Sigmoid colon (tissue), 7 donors: ENCODE data around the gene PELO. TPM values are rescaled to one million over a fixed set of nuclear protein-coding genes. Genes with fewer than 3 reads are reported as not detected.

Experiments
- DNase-seq: peaks from one replicate; pipeline ENCODE4 v3.0.0-alpha.2; 2019
- H3K27ac ChIP-seq, 4 donors: fragments of 200-600 bp; sonication (generic); one replicate each; pipeline ENCODE4 v1.5.1; 2016 to 2019; ENCODE audit warnings: mild to moderate bottlenecking in 1 of 4
- H3K27me3 ChIP-seq, 3 donors: fragments of 200-600 bp; sonication (generic); one replicate each; pipeline ENCODE4 v1.5.1; 2019; ENCODE audit warnings: mild to moderate bottlenecking in 1 of 3
- H3K36me3 ChIP-seq, 4 donors: fragments of 200-600 bp; sonication (generic); one replicate each; pipeline ENCODE4 v1.5.1; 2016 to 2019
- H3K4me1 ChIP-seq, 4 donors: fragments of 200-600 bp; sonication (generic); one replicate each; pipeline ENCODE4 v1.5.1; 2017 to 2019
- H3K4me3 ChIP-seq, 4 donors: fragments of 200-600 bp; sonication (generic); one replicate each; pipeline ENCODE4 v1.5.1; 2017 to 2019; ENCODE audit warnings: mild to moderate bottlenecking in 2 of 4, moderate library complexity in 1 of 4
- H3K9me3 ChIP-seq, 4 donors: fragments of 200-600 bp in 3 of 4; sonication (generic) in 3 of 4; one replicate each; pipeline versions ENCODE4 v1.5.1 to v1.6.1; 2013 to 2019
- CTCF ChIP-seq, 4 experiments: fragments of 450-650 bp in 3 of 4; fragments of 200-600 bp in 1 of 4; IDR thresholded peaks; one replicate each; pipeline ENCODE4 v1.5.1; 2016 to 2019; ENCODE audit warnings: antibody characterized with exemption in 4 of 4, mild to moderate bottlenecking in 3 of 4, moderate library complexity in 2 of 4
- EP300 ChIP-seq, 4 donors: sonication (generic); formaldehyde crosslinking; IDR thresholded peaks; one replicate each; pipeline ENCODE4 v1.6.1; 2017; ENCODE audit warnings: antibody characterized with exemption in 4 of 4
- POLR2A ChIP-seq, 2 donors: fragments of 450-650 bp; IDR thresholded peaks; one replicate each; pipeline ENCODE4 v1.6.1; 2016; ENCODE audit warnings: antibody characterized with exemption in 2 of 2, mild to moderate bottlenecking in 2 of 2, moderate library complexity in 2 of 2
- POLR2AphosphoS5 ChIP-seq, 4 donors: sonication (generic); formaldehyde crosslinking; IDR thresholded peaks; one replicate each; pipeline ENCODE4 v1.6.1; 2017; ENCODE audit warnings: antibody characterized with exemption in 4 of 4
- WGBS, 2 donors: extraction: QIAGEN DNeasy Blood & Tissue Kit; methylation state at CpG; one replicate each; pipeline ENCODE4 v1.1.7; 2013; 5-methylcytosine and 5-hydroxymethylcytosine counted together
- intact Hi-C: fragments of 100-400 bp; cut with DNase I; formaldehyde crosslinking; loops from one replicate; pipeline ENCODE4 v1.15.1; 2023
- polyA plus RNA-seq, 3 donors: library from polyadenylated mRNA; stranded (reverse); fragments of 200-250 nt; gene quantifications; one replicate each; pipeline ENCODE4 v1.2.3, GENCODE V29; 2013
- total RNA-seq, 4 donors: library from RNA; depleted of rRNA; stranded (reverse); fragments of >200 nt; gene quantifications; one replicate each; pipeline ENCODE4 v1.1.0, GENCODE V29; 2016
- donor health status: healthy with polysubstance abuse.
- donor health status: Bipolar disorder and iron deficiency.
- donor health status: healthy.

The PELO gene
- total and polyA plus RNA-seq, 7 donors = 3.9 to 60.1 (median 37.1) TPM

- intact Hi-C loops = loop anchor here (5.0 kb wide), 1 partner anchor 37 kb away; no protein-coding TSS in a partner anchor
- TF ChIP-seq POLR2A (IDR thresholded peaks at IDR 0.05) (no peak), POLR2AphosphoS5 (IDR thresholded peaks at IDR 0.05) (peak; percentile 41 to 69 (median 51))
- Histone ChIP-seq H3K36me3 (peaks cover 0 to 8% (median 0%) of the 10 kb centered on the region in 4 donors), H3K4me1 (peaks cover 0 to 93% (median 81%) of the 10 kb centered on the region in 4 donors), H3K27me3 (no peaks in the 10 kb centered on the region), H3K27ac (peak overlapping the region; percentile 91 to 97 (median 94)), H3K9me3 (no peaks in the 10 kb centered on the region), H3K4me3 (peak overlapping the region; percentile 47 to 71 (median 56))
- 1 to 5% methylated on average over 31 of the region's 31 CpGs for WGBS, 2 donors
- peak; percentile 84 for DNase-seq
These were observed 12.9 kb downstream of the PELO start for GRCh38 chr5:52800394-52801213.

- H3K27ac ChIP-seq = peak overlapping the region; percentile 91 to 97 (median 94)
- TF ChIP-seq CTCF (IDR thresholded peaks at IDR 0.05) (no peak), EP300 (IDR thresholded peaks at IDR 0.05) (no peak), POLR2AphosphoS5 (IDR thresholded peaks at IDR 0.05) (no peak), POLR2A (IDR thresholded peaks at IDR 0.05) (no peak)
- peak overlapping the region; percentile 47 to 71 (median 56) for H3K4me3 ChIP-seq
- no peaks in the 10 kb centered on the region for H3K9me3 ChIP-seq
- H3K27me3 ChIP-seq = no peaks in the 10 kb centered on the region
- WGBS, 2 donors = 42 to 52% methylated on average over 8 of the region's 8 CpGs
- peaks cover 0 to 8% (median 0%) of the 10 kb centered on the region in 4 donors for H3K36me3 ChIP-seq
- DNase-seq = no peak
- intact Hi-C loops = loop anchor here (5.0 kb wide), 1 partner anchor 36 kb away; no protein-coding TSS in a partner anchor
- H3K4me1 ChIP-seq = peaks cover 0 to 93% (median 79%) of the 10 kb centered on the region in 4 donors
These were observed 13.6 kb downstream of the PELO start for GRCh38 chr5:52801329-52801728.

GRCh38 chr5:52802272-52802973, 14.7 kb downstream of the PELO start:
- no peak for DNase-seq
- peak overlapping the region; percentile 91 to 97 (median 94) for H3K27ac ChIP-seq
- intact Hi-C loops = loop anchor here (5.0 kb wide), 1 partner anchor 35 kb away; no protein-coding TSS in a partner anchor
- H3K9me3 ChIP-seq = no peaks in the 10 kb centered on the region
- H3K27me3 ChIP-seq = no peaks in the 10 kb centered on the region
- H3K4me3 ChIP-seq = peak overlapping the region; percentile 47 to 71 (median 56)
- no peak for TF ChIP-seq POLR2AphosphoS5 (IDR thresholded peaks at IDR 0.05)
- no peak for TF ChIP-seq CTCF (IDR thresholded peaks at IDR 0.05)
- TF ChIP-seq POLR2A (IDR thresholded peaks at IDR 0.05) = no peak
- TF ChIP-seq EP300 (IDR thresholded peaks at IDR 0.05) = no peak
- H3K4me1 ChIP-seq = peaks cover 0 to 96% (median 79%) of the 10 kb centered on the region in 4 donors
- 74 to 79% methylated on average over 2 of the region's 2 CpGs for WGBS, 2 donors
- H3K36me3 ChIP-seq = peaks cover 0 to 8% (median 0%) of the 10 kb centered on the region in 4 donors

GRCh38 chr5:52802974-52803336, 15.2 kb downstream of the PELO start:
- intact Hi-C loops = loop anchor here (5.0 kb wide), 1 partner anchor 34 kb away; no protein-coding TSS in a partner anchor
- Histone ChIP-seq H3K27ac (peak overlapping the region; percentile 91 to 97 (median 94)), H3K4me1 (peaks cover 0 to 96% (median 79%) of the 10 kb centered on the region in 4 donors), H3K36me3 (peaks cover 0 to 8% (median 0%) of the 10 kb centered on the region in 4 donors), H3K27me3 (no peaks in the 10 kb centered on the region), H3K9me3 (no peaks in the 10 kb centered on the region), H3K4me3 (peak overlapping the region; percentile 47 to 71 (median 56))
- TF ChIP-seq EP300 (IDR thresholded peaks at IDR 0.05) = no peak
- TF ChIP-seq CTCF (IDR thresholded peaks at IDR 0.05) = no peak
- TF ChIP-seq POLR2A (IDR thresholded peaks at IDR 0.05) = no peak
- TF ChIP-seq POLR2AphosphoS5 (IDR thresholded peaks at IDR 0.05) = no peak
- 68 to 69% methylated on average over 6 of the region's 6 CpGs for WGBS, 2 donors
- DNase-seq = no peak
